Measurements from ENCODE around the gene KIAA0513.

The KIAA0513 gene

GRCh38 chr16:85058909-85059308 lies 31.3 kb downstream of the KIAA0513 start:
- no peak overlapping the region for H3K4me3 ChIP-seq (replicated peaks; ENCODE audit: insufficient read depth, low read length)
- peaks cover 14% of the 10 kb centered on the region for H3K27me3 ChIP-seq (ENCODE audit: insufficient read depth, poor library complexity, severe bottlenecking)
- TF ChIP-seq GABPA (IDR thresholded peaks at IDR 0.05; ENCODE audit: low read depth) (no peak), CTCF (IDR thresholded peaks at IDR 0.05; ENCODE audit: insufficient read depth, low read length) (no peak), POLR2AphosphoS5 (IDR thresholded peaks at IDR 0.05; ENCODE audit: low read depth) (no peak), SPI1 (IDR thresholded peaks at IDR 0.05; ENCODE audit: borderline replicate concordance, low read depth) (no peak), REST (IDR thresholded peaks at IDR 0.05; ENCODE audit: insufficient replicate concordance, low read depth) (no peak)
- H3K27ac ChIP-seq (replicated peaks): no peak overlapping the region
- DNase-seq (ENCODE audit: low read depth in 1 of 2, low spot score in 1 of 2): no peak

- peaks cover 14% of the 10 kb centered on the region for H3K27me3 ChIP-seq (ENCODE audit: insufficient read depth, poor library complexity, severe bottlenecking)
- DNase-seq (ENCODE audit: low read depth in 1 of 2, low spot score in 1 of 2): peak; percentile 91 to 97
- peak; percentile 88 for TF ChIP-seq SPI1 (IDR thresholded peaks at IDR 0.05; ENCODE audit: borderline replicate concordance, low read depth)
- no peak for TF ChIP-seq CTCF (IDR thresholded peaks at IDR 0.05; ENCODE audit: insufficient read depth, low read length)
- TF ChIP-seq REST (IDR thresholded peaks at IDR 0.05; ENCODE audit: insufficient replicate concordance, low read depth): no peak
- peak; percentile 50 for TF ChIP-seq POLR2AphosphoS5 (IDR thresholded peaks at IDR 0.05; ENCODE audit: low read depth)
- no peak for TF ChIP-seq GABPA (IDR thresholded peaks at IDR 0.05; ENCODE audit: low read depth)
- no peak overlapping the region for H3K27ac ChIP-seq (replicated peaks)
- no peak overlapping the region for H3K4me3 ChIP-seq (replicated peaks; ENCODE audit: insufficient read depth, low read length)
These were observed 34.0 kb downstream of the KIAA0513 start for GRCh38 chr16:85061566-85061965.

- peaks cover 14% of the 10 kb centered on the region for H3K27me3 ChIP-seq (ENCODE audit: insufficient read depth, poor library complexity, severe bottlenecking)
- no peak overlapping the region for H3K27ac ChIP-seq (replicated peaks)
- H3K4me3 ChIP-seq (replicated peaks; ENCODE audit: insufficient read depth, low read length): no peak overlapping the region
- DNase-seq (ENCODE audit: low read depth in 1 of 2, low spot score in 1 of 2): no peak
- TF ChIP-seq GABPA (IDR thresholded peaks at IDR 0.05; ENCODE audit: low read depth) (no peak), SPI1 (IDR thresholded peaks at IDR 0.05; ENCODE audit: borderline replicate concordance, low read depth) (no peak), POLR2AphosphoS5 (IDR thresholded peaks at IDR 0.05; ENCODE audit: low read depth) (no peak), CTCF (IDR thresholded peaks at IDR 0.05; ENCODE audit: insufficient read depth, low read length) (no peak), REST (IDR thresholded peaks at IDR 0.05; ENCODE audit: insufficient replicate concordance, low read depth) (no peak)
These were observed 34.7 kb downstream of the KIAA0513 start for GRCh38 chr16:85062323-85062722.
